Renal pelvis (tissue), 4 donors: Measurements from ENCODE around the gene CLDN6. TPM values are rescaled to one million over a fixed set of nuclear protein-coding genes. Genes with fewer than 3 reads are reported as not detected.

Source experiments
- DNase-seq: peaks from one replicate; pipeline ENCODE4 v3.0.0-alpha.2; 2013
- polyA plus RNA-seq, 3 donors: library from polyadenylated mRNA; unstranded; fragments of 120-200 nt; gene quantifications; one replicate each; pipeline ENCODE4 v1.2.1, GENCODE V29; 2013; ENCODE audit not compliant: insufficient read length in 3 of 3

CLDN6 gene
- polyA plus RNA-seq, 3 donors = 36.5 to 44.7 (median 38.9) TPM

DNA sequence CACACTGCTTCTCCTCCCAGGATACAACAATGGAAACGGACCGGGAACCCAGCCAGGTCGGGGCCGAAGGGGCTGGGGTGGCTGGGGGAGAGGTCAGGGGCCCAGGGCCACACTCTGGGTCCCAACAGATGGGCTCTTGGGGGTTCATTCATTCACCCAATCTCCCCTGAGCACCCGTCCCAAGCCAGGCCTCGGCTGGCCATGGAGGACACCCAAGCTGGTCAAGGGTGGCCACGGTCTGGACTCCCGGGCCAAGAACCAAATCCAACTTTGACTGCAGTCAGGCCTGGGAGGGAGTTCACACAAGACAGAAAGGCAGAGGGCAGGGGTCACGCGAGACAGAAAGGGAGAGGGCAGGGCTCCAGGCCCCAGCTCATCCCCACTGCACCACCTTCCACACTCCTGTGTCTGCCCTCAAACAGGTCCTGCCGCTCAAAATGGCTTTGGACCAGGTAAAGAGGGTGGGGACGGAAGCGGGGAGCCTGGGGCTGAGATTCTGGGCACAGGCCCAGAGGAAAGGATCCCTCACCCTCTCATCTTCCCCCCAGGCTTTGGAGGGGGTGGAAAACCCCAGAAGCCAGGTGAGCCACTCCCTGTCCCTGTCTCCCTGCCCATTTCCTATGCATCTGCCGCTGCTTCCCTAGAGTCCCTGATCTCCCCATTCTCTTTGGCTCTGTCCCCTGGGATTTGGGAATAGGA is 25.5 kb downstream of the CLDN6 start:
- DNase-seq = no peak

GRCh38 chr16:2991566-2992261 is 26.3 kb downstream of the CLDN6 start:
- DNase-seq = no peak

GRCh38 chr16:2990891-2991290 is 27.1 kb downstream of the CLDN6 start:
- DNase-seq = no peak

DNA sequence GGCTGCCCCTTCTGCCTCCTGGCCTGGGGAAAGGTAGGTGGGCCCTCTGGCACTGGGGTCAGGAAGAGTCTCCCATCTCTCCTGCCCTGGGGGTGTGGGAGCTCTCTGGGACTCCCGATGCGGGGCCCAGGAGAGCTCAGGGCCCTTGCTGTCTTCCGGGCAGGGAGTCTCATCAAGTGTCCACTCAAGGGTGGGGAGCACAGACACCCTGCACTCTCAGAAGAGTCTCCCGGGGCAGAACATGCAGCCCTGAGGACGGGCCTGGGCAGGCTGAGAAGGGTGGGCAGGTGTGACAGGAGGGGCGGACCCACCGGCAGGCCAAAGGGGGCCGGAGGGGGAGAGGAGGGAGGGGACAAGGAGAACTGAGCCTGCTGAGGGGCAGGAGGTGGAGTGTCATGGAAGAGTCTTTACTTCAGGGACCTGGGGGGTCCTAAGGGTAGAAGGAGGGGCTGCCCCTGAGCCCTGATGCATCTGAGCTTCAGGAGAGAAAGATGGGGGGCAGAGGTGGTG is 29.3 kb downstream of the CLDN6 start:
- no peak for DNase-seq

DNA sequence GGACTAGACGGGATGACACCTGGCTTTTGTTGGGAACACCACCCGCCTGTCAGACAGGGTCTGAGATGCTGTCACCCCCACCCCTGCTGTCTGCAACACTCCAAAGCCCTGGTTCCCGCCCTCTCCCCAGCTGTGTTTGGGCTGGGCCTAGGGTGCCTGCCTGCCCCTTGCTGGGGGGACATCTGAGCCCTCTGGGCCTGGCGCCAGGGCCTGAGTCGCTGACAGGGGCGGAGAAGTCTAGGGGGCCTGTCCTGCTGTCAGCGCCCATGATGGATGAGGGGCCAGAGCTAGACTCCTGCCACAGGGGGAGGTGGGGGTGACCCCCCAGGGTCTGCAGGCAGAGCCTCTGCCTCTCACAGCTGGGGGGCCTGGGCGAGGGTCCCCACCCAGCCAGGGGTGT is 30.1 kb downstream of the CLDN6 start:
- DNase-seq = no peak

GRCh38 chr16:2987286-2987685 is 30.7 kb downstream of the CLDN6 start:
- DNase-seq = no peak

DNA sequence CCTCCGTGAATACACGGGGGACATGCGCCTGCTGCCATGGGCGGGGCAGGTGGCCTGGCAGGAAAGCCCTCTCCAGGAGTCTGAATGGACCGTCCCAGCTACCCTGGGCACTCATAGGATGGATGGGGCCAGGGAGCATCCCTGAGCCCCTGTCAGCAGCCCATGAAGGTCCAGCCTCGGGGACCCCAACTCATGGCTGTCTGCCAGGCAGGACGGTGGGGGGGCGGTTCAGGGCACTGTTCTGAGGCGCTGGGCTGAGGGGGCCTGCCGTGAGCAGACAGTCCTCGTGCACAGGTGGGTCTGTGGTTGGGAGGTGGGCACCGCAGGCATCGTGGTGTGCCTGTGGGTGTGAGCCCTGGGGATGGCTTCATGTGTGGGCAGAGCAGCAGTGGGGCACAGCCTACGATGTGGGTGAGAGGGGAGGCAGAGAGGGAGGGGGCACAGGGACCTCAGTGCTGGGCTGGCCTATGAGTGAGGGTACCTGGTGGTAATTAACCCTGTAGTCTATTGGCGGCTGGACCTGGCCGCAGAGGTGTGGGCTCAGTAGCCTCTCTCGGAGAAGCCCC is 31.3 kb downstream of the CLDN6 start:
- no peak for DNase-seq

GRCh38 chr16:2985893-2986355 is 32.1 kb downstream of the CLDN6 start:
- DNase-seq = no peak

DNA sequence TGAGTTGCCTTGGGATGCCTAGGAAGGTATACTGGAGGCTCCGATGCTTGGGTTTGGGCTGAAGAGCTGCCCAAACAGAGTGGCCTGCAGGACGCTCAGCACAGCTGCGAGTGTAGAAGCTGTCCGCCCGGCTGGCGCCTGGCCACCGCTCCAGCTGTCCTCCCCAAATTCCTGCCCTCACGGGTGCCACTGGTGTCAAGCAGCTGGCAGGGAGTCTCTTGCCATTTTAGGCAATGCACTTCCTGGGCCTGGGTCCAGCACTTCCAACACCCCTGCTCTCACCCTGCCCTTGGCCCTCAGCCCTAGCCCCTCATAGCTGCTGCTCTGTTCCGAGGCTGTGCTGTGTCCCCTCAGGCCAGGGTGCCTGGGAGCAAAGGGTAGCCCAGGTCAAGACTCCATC is 32.5 kb downstream of the CLDN6 start:
- no peak for DNase-seq

DNA sequence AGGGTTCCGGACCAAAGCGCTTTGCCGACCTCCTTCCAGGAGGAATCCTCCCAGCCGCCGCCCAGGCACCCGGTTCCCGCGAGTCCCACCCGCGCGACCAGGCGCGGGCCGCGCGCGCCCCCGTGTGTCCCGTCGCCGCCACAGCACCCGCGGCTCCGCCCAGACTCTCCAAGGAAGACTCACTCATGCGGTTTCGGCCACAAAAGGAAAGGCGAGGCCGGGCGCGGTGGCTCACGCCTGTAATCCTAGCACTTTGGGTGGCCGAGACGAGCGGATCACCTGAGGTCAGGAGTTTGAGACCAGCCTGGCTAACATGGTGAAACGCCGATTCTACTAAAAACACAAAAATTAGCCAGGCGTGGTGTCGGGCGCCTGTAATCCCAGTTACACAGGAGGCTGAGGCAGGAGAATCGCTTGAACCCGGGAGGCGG is 34.3 kb downstream of the CLDN6 start:
- peak; percentile 75 for DNase-seq

- no peak for DNase-seq
These were observed 35.6 kb downstream of the CLDN6 start for GRCh38 chr16:2982402-2982801.

- no peak for DNase-seq
These were observed 36.1 kb downstream of the CLDN6 start for GRCh38 chr16:2981899-2982250.

- DNase-seq = no peak
These were observed 36.6 kb downstream of the CLDN6 start for GRCh38 chr16:2981177-2981898.

- peak; percentile 89 for DNase-seq
These were observed 37.5 kb downstream of the CLDN6 start, which contains the start of gene PKMYT1 for GRCh38 chr16:2980227-2981176. Gene PKMYT1 (minus strand): TSS chr16:2980446. CDS start chr16:2979657, 789 bp downstream.

GRCh38 chr16:2979669-2980226 is 38.2 kb downstream of the CLDN6 start:
- DNase-seq = no peak

DNA sequence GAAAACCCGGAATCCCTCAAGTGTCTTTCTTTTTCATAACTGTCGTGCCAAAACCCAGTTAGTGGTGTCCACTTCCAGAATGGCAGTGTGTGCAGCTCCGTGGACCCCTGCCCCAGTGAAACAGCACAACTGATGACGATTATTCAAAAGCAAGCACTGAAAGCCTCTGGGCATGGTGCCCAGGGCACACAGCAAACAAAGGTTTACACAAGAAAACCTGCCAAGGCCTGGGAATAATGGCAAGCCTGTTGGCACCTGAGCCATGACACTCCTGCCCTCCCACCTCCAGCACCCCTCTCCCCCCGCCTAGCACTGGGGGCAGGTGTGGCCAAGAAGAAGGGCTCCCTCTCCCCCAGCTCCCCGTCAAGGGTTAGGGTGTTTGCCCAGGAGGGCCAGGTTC is 40.5 kb downstream of the CLDN6 start:
- DNase-seq = no peak

- DNase-seq = no peak
These were observed 41.3 kb downstream of the CLDN6 start for GRCh38 chr16:2976673-2977072.

GRCh38 chr16:2976201-2976600 is 41.8 kb downstream of the CLDN6 start:
- no peak for DNase-seq

DNA sequence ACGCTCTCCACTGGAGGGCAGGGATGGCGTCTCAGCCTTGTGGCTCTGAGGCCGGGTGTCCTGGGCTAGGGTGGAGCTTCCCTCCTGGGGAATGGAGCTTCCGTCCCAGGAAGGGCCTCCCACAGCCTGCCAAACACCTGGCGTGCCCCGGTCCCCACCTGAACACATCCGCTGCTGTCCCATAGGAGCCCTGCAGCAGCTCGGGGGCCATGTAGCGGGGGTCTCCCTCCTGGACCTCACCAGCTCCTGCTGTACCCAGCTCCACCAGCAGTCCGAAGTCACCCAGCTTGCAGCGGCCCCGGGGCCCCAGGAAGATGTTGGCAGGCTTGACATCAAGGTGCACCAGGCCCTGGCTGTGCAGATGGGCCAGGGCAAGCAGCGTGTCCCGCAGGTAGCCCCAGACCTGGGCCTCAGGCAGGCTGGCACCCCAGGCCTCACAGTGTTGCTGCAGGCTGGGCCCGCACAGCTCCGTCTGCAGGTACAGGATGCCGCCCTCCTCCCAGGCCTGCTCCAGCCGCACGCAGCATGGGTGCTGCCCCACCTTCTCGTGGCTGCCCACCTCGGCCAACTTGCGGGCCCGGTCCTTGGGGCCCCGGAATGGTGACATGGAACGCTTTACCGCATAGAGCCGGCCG is 42.7 kb downstream of the CLDN6 start:
- DNase-seq = no peak
